ENCODE results near the gene CLIP1. TPM values are rescaled to one million over a fixed set of nuclear protein-coding genes. Genes with fewer than 3 reads are reported as not detected.

CLIP1 gene
- polyA plus RNA-seq, 1 of the 3 experiments (the other 2 are of a cell fraction), result 33.9 TPM

DNA sequence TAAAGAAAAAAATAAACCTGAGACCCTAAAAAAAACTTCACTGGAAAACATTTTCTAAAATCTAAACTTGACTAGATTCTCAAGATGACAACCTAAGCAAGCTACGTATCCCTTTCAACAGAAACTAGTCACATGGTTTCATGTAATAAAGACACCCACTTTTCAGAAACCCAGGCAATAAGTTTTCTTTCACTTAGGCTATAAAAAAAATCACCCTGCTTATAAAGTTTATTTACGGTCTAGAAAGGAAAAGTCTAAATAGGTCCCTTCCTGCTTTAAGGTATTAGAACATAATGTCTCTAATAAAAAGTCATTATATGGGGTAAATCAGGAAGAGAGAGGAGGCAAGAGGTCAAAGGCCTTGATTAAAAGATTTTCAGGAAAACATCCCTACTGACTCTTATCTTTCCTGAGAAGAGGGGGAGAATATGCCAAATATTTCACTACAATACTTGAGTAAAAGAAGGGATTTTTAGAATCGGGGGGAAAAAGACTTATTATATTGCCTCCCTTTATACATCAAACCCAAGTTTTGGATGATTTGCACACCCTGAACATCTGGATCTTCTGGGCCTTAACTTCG lies 9.5 kb downstream of the CLIP1 start:
- Histone ChIP-seq H2AFZ (ENCODE audit: low read depth) (no peak overlapping the region), H3K4me3 (ENCODE audit: low read depth in 2 of 2, low read length in 1 of 2) (no peak overlapping the region), H3K27me3 (ENCODE audit: insufficient read depth) (no peaks in the 10 kb centered on the region), H3K4me1 (ENCODE audit: control insufficient read depth in 1 of 2, insufficient read depth in 2 of 2, low read depth in 1 of 2, low read length in 1 of 2) (peaks cover 0 to 4% of the 10 kb centered on the region in 2 experiments; a peak in 1 of 4 replicates), H3K9me2 (no peaks in the 10 kb centered on the region), H3K36me3 (replicated peaks in 1 of 2; ENCODE audit: control insufficient read depth in 1 of 2, insufficient read depth in 2 of 2, low read length in 1 of 2) (peaks cover 0 to 4% of the 10 kb centered on the region in 2 experiments), H3K4me2 (no peak overlapping the region), H3K27ac (ENCODE audit: low read depth in 2 of 2, low read length in 1 of 2) (no peak overlapping the region), H4K20me1 (ENCODE audit: insufficient read depth) (no peaks in the 10 kb centered on the region), H3F3A (replicated peaks; ENCODE audit: insufficient read depth) (peaks cover 2% of the 10 kb centered on the region), H3K79me2 (ENCODE audit: insufficient read depth) (peaks cover 100% of the 10 kb centered on the region), H3K9me3 (no peaks in the 10 kb centered on the region), H3K9ac (no peak overlapping the region)
- no peak for DNase-seq
- TF ChIP-seq FOXJ3 (CRISPR knock-in tag; IDR thresholded peaks at IDR 0.05), result no peak
- TF ChIP-seq RFX5 (IDR thresholded peaks at IDR 0.05; ENCODE audit: low read length), result no peak
- TF ChIP-seq NRF1 (IDR thresholded peaks at IDR 0.05; ENCODE audit: low read depth, low read length), result no peak
- TF ChIP-seq, protein P1, sequence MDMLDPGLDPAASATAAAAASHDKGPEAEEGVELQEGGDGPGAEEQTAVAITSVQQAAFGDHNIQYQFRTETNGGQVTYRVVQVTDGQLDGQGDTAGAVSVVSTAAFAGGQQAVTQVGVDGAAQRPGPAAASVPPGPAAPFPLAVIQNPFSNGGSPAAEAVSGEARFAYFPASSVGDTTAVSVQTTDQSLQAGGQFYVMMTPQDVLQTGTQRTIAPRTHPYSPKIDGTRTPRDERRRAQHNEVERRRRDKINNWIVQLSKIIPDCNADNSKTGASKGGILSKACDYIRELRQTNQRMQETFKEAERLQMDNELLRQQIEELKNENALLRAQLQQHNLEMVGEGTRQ (IDR thresholded peaks at IDR 0.05; ENCODE audit: borderline replicate concordance, low read depth, low read length), result no peak
- TF ChIP-seq FOXM1 (IDR thresholded peaks at IDR 0.05; ENCODE audit: low read depth), result no peak
- TF ChIP-seq CHD2 (IDR thresholded peaks at IDR 0.05; ENCODE audit: low read length, partially characterized antibody), result no peak
- TF ChIP-seq EP300 (IDR thresholded peaks at IDR 0.05; ENCODE audit: borderline replicate concordance in 1 of 2, low read depth in 1 of 2, low read length in 1 of 2), result no peak
- no peak for TF ChIP-seq TAF1 (IDR thresholded peaks at IDR 0.05; ENCODE audit: borderline replicate concordance, low read depth, low read length)
- no peak for TF ChIP-seq YY1 (IDR thresholded peaks at IDR 0.05; ENCODE audit: low read depth)
- TF ChIP-seq SIN3A (IDR thresholded peaks at IDR 0.05; ENCODE audit: borderline replicate concordance, low read depth, low read length), result no peak
- no peak for TF ChIP-seq EZH2phosphoT487 (IDR thresholded peaks at IDR 0.05; ENCODE audit: borderline replicate concordance, low read depth)
- no peak for TF ChIP-seq GATA2 (CRISPR knock-in tag; IDR thresholded peaks at IDR 0.05)
- no peak for TF ChIP-seq NFIC (IDR thresholded peaks at IDR 0.05; ENCODE audit: borderline replicate concordance)
- TF ChIP-seq, protein P2, sequence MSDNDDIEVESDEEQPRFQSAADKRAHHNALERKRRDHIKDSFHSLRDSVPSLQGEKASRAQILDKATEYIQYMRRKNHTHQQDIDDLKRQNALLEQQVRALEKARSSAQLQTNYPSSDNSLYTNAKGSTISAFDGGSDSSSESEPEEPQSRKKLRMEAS (IDR thresholded peaks at IDR 0.05; ENCODE audit: low read depth), result no peak
- TF ChIP-seq TCF12 (IDR thresholded peaks at IDR 0.05), result no peak
- TF ChIP-seq FOSL2 (IDR thresholded peaks at IDR 0.05; ENCODE audit: borderline replicate concordance, low read depth), result no peak
- ChIA-PET POLR2A (no interaction called here), CTCF (interaction anchor here (1.0 to 1.1 kb wide), 2 partner anchors 13 to 59 kb away, joined by 3 to 6 read pairs; no protein-coding TSS in a partner anchor)
- WGBS (ENCODE audit: low lambda C conversion rate), result 88% methylated on average over 4 of the region's 4 CpGs

DNA sequence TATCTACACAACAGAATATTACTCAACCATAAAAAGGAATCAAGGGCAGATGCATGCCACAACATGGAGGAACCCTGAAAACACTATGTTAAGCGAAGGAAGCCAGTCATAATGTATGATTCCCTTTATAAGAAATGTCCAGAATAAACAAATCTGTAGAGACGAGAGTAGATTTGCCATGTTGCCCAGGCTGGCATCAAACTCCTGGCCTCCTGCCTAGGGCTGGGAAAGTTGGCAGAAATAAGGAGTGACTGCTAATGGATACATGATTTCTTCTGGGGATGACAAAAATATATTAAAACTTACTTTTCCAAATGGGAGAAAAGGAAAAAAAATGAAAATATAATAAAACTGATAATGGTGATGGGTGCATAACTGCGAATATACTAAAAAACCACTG lies 10.9 kb downstream of the CLIP1 start:
- H3K4me1 ChIP-seq (ENCODE audit: control insufficient read depth in 1 of 2, insufficient read depth in 2 of 2, low read depth in 1 of 2, low read length in 1 of 2), result peaks cover 0 to 12% of the 10 kb centered on the region in 2 experiments; a peak in 1 of 4 replicates
- no peak overlapping the region for H2AFZ ChIP-seq (ENCODE audit: low read depth)
- peaks cover 99% of the 10 kb centered on the region for H3K79me2 ChIP-seq (ENCODE audit: insufficient read depth)
- no peaks in the 10 kb centered on the region for H3K27me3 ChIP-seq (ENCODE audit: insufficient read depth)
- no peak for DNase-seq
- H3K4me2 ChIP-seq, result no peak overlapping the region
- H3K4me3 ChIP-seq (ENCODE audit: low read depth in 2 of 2, low read length in 1 of 2), result no peak overlapping the region
- 95% methylated on average over 3 of the region's 3 CpGs for WGBS (ENCODE audit: low lambda C conversion rate)
- CTCF ChIA-PET, result interaction anchor here (0.9 to 1.1 kb wide), 2 partner anchors 12 to 60 kb away, joined by 3 to 6 read pairs; no protein-coding TSS in a partner anchor
- H3K9me3 ChIP-seq, result no peaks in the 10 kb centered on the region
- H3K9me2 ChIP-seq, result no peaks in the 10 kb centered on the region
- POLR2A ChIA-PET, result no interaction called here
- no peaks in the 10 kb centered on the region for H4K20me1 ChIP-seq (ENCODE audit: insufficient read depth)
- H3F3A ChIP-seq (replicated peaks; ENCODE audit: insufficient read depth), result peaks cover 2% of the 10 kb centered on the region
- H3K36me3 ChIP-seq (replicated peaks in 1 of 2; ENCODE audit: control insufficient read depth in 1 of 2, insufficient read depth in 2 of 2, low read length in 1 of 2), result peaks cover 0 to 4% of the 10 kb centered on the region in 2 experiments
- H3K27ac ChIP-seq (ENCODE audit: low read depth in 2 of 2, low read length in 1 of 2), result no peak overlapping the region
- no peak overlapping the region for H3K9ac ChIP-seq
- TF ChIP-seq, protein P3, sequence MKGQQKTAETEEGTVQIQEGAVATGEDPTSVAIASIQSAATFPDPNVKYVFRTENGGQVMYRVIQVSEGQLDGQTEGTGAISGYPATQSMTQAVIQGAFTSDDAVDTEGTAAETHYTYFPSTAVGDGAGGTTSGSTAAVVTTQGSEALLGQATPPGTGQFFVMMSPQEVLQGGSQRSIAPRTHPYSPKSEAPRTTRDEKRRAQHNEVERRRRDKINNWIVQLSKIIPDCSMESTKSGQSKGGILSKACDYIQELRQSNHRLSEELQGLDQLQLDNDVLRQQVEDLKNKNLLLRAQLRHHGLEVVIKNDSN (IDR thresholded peaks at IDR 0.05; ENCODE audit: borderline replicate concordance, low read depth), result no peak
- TF ChIP-seq, protein P4, sequence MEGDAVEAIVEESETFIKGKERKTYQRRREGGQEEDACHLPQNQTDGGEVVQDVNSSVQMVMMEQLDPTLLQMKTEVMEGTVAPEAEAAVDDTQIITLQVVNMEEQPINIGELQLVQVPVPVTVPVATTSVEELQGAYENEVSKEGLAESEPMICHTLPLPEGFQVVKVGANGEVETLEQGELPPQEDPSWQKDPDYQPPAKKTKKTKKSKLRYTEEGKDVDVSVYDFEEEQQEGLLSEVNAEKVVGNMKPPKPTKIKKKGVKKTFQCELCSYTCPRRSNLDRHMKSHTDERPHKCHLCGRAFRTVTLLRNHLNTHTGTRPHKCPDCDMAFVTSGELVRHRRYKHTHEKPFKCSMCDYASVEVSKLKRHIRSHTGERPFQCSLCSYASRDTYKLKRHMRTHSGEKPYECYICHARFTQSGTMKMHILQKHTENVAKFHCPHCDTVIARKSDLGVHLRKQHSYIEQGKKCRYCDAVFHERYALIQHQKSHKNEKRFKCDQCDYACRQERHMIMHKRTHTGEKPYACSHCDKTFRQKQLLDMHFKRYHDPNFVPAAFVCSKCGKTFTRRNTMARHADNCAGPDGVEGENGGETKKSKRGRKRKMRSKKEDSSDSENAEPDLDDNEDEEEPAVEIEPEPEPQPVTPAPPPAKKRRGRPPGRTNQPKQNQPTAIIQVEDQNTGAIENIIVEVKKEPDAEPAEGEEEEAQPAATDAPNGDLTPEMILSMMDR (IDR thresholded peaks at IDR 0.05), result no peak
- no peak for TF ChIP-seq JUND (IDR thresholded peaks at IDR 0.05)
- TF ChIP-seq TAF1 (IDR thresholded peaks at IDR 0.05; ENCODE audit: borderline replicate concordance, low read depth, low read length), result no peak
- TF ChIP-seq, protein P1 (IDR thresholded peaks at IDR 0.05; ENCODE audit: borderline replicate concordance, low read depth, low read length), result no peak
- no peak for TF ChIP-seq NFIC (IDR thresholded peaks at IDR 0.05; ENCODE audit: borderline replicate concordance)
- TF ChIP-seq GABPA (IDR thresholded peaks at IDR 0.05; ENCODE audit: low read depth), result no peak
- TF ChIP-seq ELF1 (IDR thresholded peaks at IDR 0.05), result no peak
- TF ChIP-seq SMC3 (IDR thresholded peaks at IDR 0.05; ENCODE audit: low read depth, low read length), result no peak
- TF ChIP-seq TEAD4 (IDR thresholded peaks at IDR 0.05; ENCODE audit: borderline replicate concordance, insufficient read depth), result no peak
- no peak for TF ChIP-seq TCF12 (IDR thresholded peaks at IDR 0.05)
- no peak for TF ChIP-seq MXI1 (IDR thresholded peaks at IDR 0.05; ENCODE audit: low read depth, low read length)
